Endothelial cell of umbilical vein (primary cell): ENCODE data around the gene ANXA4.

Experiments
- CTCF ChIP-seq, 2 donors: IDR thresholded peaks; 1 replicate in 1 of 2; 2 replicates in 1 of 2; pipeline ENCODE4 v1.5.1; 2011; ENCODE audit warnings: low read length in 2 of 2, mild to moderate bottlenecking in 2 of 2, moderate library complexity in 2 of 2, control low read depth in 1 of 2, inconsistent platforms in 1 of 2, low read depth in 1 of 2; ENCODE audit not compliant: insufficient read depth in 1 of 2; ENCODE audit errors: extremely low read depth in 1 of 2
- EZH2 ChIP-seq: IDR thresholded peaks from 2 replicates; pipeline ENCODE4 v1.6.1; 2012; ENCODE audit warnings: borderline replicate concordance, low read depth, mild to moderate bottlenecking, moderate library complexity, low read length, inconsistent platforms; ENCODE audit not compliant: severe bottlenecking
- FOS ChIP-seq: IDR thresholded peaks from 2 replicates; pipeline ENCODE4 v1.6.1; 2011; ENCODE audit warnings: mild to moderate bottlenecking, low read length, moderate library complexity, borderline replicate concordance; ENCODE audit not compliant: insufficient read depth
- GATA2 ChIP-seq: IDR thresholded peaks from 2 replicates; pipeline ENCODE4 v1.7.0; 2011; ENCODE audit warnings: low read depth, mild to moderate bottlenecking, moderate library complexity, mixed read lengths, low read length; ENCODE audit not compliant: insufficient read length, insufficient read depth
- MAX ChIP-seq: IDR thresholded peaks from 2 replicates; pipeline ENCODE4 v1.6.1; 2011; ENCODE audit not compliant: insufficient read depth, insufficient read length
- MYC ChIP-seq: IDR thresholded peaks from one replicate; pipeline ENCODE4 v1.6.1; 2011; ENCODE audit warnings: mild to moderate bottlenecking, low read depth, low read length
- POLR2A ChIP-seq: IDR thresholded peaks from 2 replicates; pipeline ENCODE4 v1.6.1; 2012; ENCODE audit warnings: low read depth, mild to moderate bottlenecking, control low read depth, low read length
- POLR2AphosphoS5 ChIP-seq: IDR thresholded peaks from 2 replicates; pipeline ENCODE4 v1.6.1; 2012; ENCODE audit warnings: low read depth, mild to moderate bottlenecking, control low read depth, low read length, moderate library complexity; ENCODE audit not compliant: insufficient read depth

- TF ChIP-seq CTCF (IDR thresholded peaks at IDR 0.05; ENCODE audit: extremely low read depth in 1 of 2, insufficient read depth in 1 of 2, low read depth in 1 of 2, low read length in 2 of 2) (no peak), GATA2 (no peak), FOS (no peak), EZH2 (no peak), POLR2A (no peak), POLR2AphosphoS5 (no peak), MAX (no peak), MYC (no peak)
These were observed 23.5 kb upstream of the ANXA4 start for GRCh38 chr2:69718338-69718965.
